Measurements from ENCODE around the gene APC2.

The APC2 gene

GRCh38 chr19:1482361-1483130 is 32.6 kb downstream of the APC2 start:
- no peak for DNase-seq

GRCh38 chr19:1483131-1483978 is 33.4 kb downstream of the APC2 start:
- peak; percentile 25 for DNase-seq

GRCh38 chr19:1483979-1484428 is 34.1 kb downstream of the APC2 start:
- DNase-seq = no peak

- DNase-seq = no peak
Observed at GRCh38 chr19:1486720-1487575, 37.0 kb downstream of the APC2 start.

GRCh38 chr19:1487576-1488281 is 37.8 kb downstream of the APC2 start:
- no peak for DNase-seq

GRCh38 chr19:1488282-1488601 is 38.3 kb downstream of the APC2 start:
- no peak for DNase-seq

- DNase-seq = peak; percentile 47
Observed at GRCh38 chr19:1489463-1490310, 39.8 kb downstream of the APC2 start.

- peak; percentile 100 for DNase-seq
Observed at GRCh38 chr19:1490311-1491113, 40.6 kb downstream of the APC2 start, which contains the start of gene PCSK4. Gene PCSK4, minus strand, starts transcription at chr19:1490350. Its CDS starts 4 bp downstream, at chr19:1490346.

GRCh38 chr19:1491114-1491848 is 41.4 kb downstream of the APC2 start, which contains the start of gene REEP6:
Gene REEP6, plus strand, starts transcription at chr19:1491181. Its CDS starts 89 bp downstream, at chr19:1491270.
- no peak for DNase-seq

GRCh38 chr19:1491849-1492170 is 41.9 kb downstream of the APC2 start:
- no peak for DNase-seq

GRCh38 chr19:1492474-1493006 is 42.6 kb downstream of the APC2 start:
- no peak for DNase-seq

GRCh38 chr19:1494115-1494815 is 44.3 kb downstream of the APC2 start:
- no peak for DNase-seq

GRCh38 chr19:1495051-1495798 is 45.3 kb downstream of the APC2 start:
- no peak for DNase-seq

GRCh38 chr19:1495799-1496713 is 46.1 kb downstream of the APC2 start:
- DNase-seq = no peak

GRCh38 chr19:1496714-1497577 is 47.0 kb downstream of the APC2 start:
- DNase-seq = no peak
